Breast epithelium (tissue), 4 donors: Measurements from ENCODE around the gene PCAT7. TPM values are rescaled to one million over a fixed set of nuclear protein-coding genes. Genes with fewer than 3 reads are reported as not detected.

Experiments used
- DNase-seq, 2 donors: peaks; one replicate each; pipeline ENCODE4 v3.0.0-alpha.2; 2019; ENCODE audit warnings: low spot score in 2 of 2
- H3K27ac ChIP-seq, 2 donors: fragments of 200-600 bp; sonication (generic) in 1 of 2; one replicate each; pipeline ENCODE4 v1.5.1; 2016 to 2019; ENCODE audit warnings: mild to moderate bottlenecking in 1 of 2
- H3K27me3 ChIP-seq, 2 donors: fragments of 200-600 bp; sonication (generic) in 1 of 2; one replicate each; pipeline versions ENCODE4 v1.5.1 to v1.6.0; 2017 to 2019; ENCODE audit warnings: control low read depth in 1 of 2, mild to moderate bottlenecking in 1 of 2
- H3K36me3 ChIP-seq: fragments of 200-600 bp; one replicate; pipeline ENCODE4 v1.5.1; 2019
- H3K4me1 ChIP-seq, 2 donors: fragments of 200-600 bp; sonication (generic); one replicate each; pipeline ENCODE4 v1.5.1; 2016 to 2019; ENCODE audit warnings: control low read depth in 1 of 2
- H3K4me3 ChIP-seq, 3 donors: fragments of 200-600 bp; sonication (generic); 1 replicate in 2 of 3; 2 replicates in 1 of 3; pipeline ENCODE4 v1.5.1; 2016 to 2019; ENCODE audit warnings: mild to moderate bottlenecking in 3 of 3, moderate library complexity in 2 of 3
- H3K9me3 ChIP-seq, 2 donors: fragments of 200-600 bp; sonication (generic) in 1 of 2; one replicate each; pipeline ENCODE4 v1.5.1; 2016 to 2019; ENCODE audit warnings: control low read depth in 1 of 2
- CTCF ChIP-seq, 3 donors: fragments of 450-650 bp; IDR thresholded peaks; one replicate each; pipeline ENCODE4 v1.5.1; 2016 to 2017; ENCODE audit warnings: antibody characterized with exemption in 3 of 3, mild to moderate bottlenecking in 3 of 3, moderate library complexity in 3 of 3
- POLR2A ChIP-seq: fragments of 450-650 bp; IDR thresholded peaks from one replicate; pipeline ENCODE4 v1.6.1; 2016; ENCODE audit warnings: antibody characterized with exemption, mild to moderate bottlenecking, moderate library complexity
- POLR2AphosphoS5 ChIP-seq, 3 donors: sonication (generic); formaldehyde crosslinking; IDR thresholded peaks; one replicate each; pipeline ENCODE4 v1.6.1; 2017; ENCODE audit warnings: antibody characterized with exemption in 3 of 3
- intact Hi-C: fragments of 100-400 bp; cut with DNase I; formaldehyde crosslinking; loops from one replicate; pipeline ENCODE4 v1.15.1; 2023; ENCODE audit warnings: low total_unique reads
- total RNA-seq, 3 donors: library from RNA; depleted of rRNA; stranded (reverse); fragments of >200 nt; gene quantifications; one replicate each; pipeline ENCODE4 v1.1.0, GENCODE V29; 2016

The PCAT7 gene
- total RNA-seq, 3 donors from 2014 or later = under 0.01 TPM; not detected in 2

GRCh38 chr9:94599102-94599501 lies 44.2 kb downstream of the PCAT7 start:
- TF ChIP-seq POLR2AphosphoS5 (IDR thresholded peaks at IDR 0.05) = no peak
- no peak for TF ChIP-seq CTCF (IDR thresholded peaks at IDR 0.05)
- TF ChIP-seq POLR2A = no peak
- H3K27ac ChIP-seq = no peak overlapping the region
- intact Hi-C loops = no loop called here

GRCh38 chr9:94600258-94600657 lies 45.4 kb downstream of the PCAT7 start:
- DNase-seq = no peak
- H3K4me1 ChIP-seq = no peaks in the 10 kb centered on the region
- TF ChIP-seq CTCF (IDR thresholded peaks at IDR 0.05) = no peak
- no peak for TF ChIP-seq POLR2AphosphoS5 (IDR thresholded peaks at IDR 0.05)
- no peak for TF ChIP-seq POLR2A
- intact Hi-C loops = no loop called here
- no peaks in the 10 kb centered on the region for H3K36me3 ChIP-seq
- H3K9me3 ChIP-seq = no peaks in the 10 kb centered on the region
- no peak overlapping the region for H3K4me3 ChIP-seq
- no peak overlapping the region for H3K27ac ChIP-seq
- H3K27me3 ChIP-seq = no peaks in the 10 kb centered on the region

More at GRCh38 chr9:94599102-94599501, 44.2 kb downstream of the PCAT7 start:
- Histone ChIP-seq H3K4me1 (no peaks in the 10 kb centered on the region), H3K9me3 (no peaks in the 10 kb centered on the region), H3K27me3 (no peaks in the 10 kb centered on the region), H3K36me3 (no peaks in the 10 kb centered on the region), H3K4me3 (no peak overlapping the region)
- DNase-seq = no peak

DNA sequence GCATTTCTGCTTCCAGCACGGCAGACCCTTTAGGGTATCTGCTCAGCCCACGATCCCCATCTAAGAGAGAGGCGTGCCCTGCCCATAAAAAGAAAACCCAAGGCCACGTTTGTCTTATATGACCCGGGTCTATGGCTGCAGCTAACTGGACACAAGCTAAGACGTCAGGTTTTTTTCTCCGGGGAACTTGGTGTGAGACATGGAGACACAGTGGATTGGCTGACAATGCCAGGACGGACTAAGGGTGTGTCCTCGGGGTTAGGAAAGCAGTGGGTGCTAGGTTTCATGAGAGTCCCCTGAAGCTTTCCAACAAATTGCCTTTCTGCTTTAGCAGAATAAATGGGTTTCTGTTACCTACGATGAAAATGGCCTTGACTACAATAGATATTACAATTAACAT lies 45.8 kb downstream of the PCAT7 start:
- TF ChIP-seq POLR2A (no peak), CTCF (IDR thresholded peaks at IDR 0.05) (no peak), POLR2AphosphoS5 (IDR thresholded peaks at IDR 0.05) (no peak)
- DNase-seq = no peak
- Histone ChIP-seq H3K9me3 (no peaks in the 10 kb centered on the region), H3K27me3 (no peaks in the 10 kb centered on the region), H3K36me3 (no peaks in the 10 kb centered on the region), H3K4me1 (no peaks in the 10 kb centered on the region), H3K4me3 (no peak overlapping the region), H3K27ac (no peak overlapping the region)
- intact Hi-C loops = no loop called here

- DNase-seq = no peak
- Histone ChIP-seq H3K9me3 (no peaks in the 10 kb centered on the region), H3K4me3 (no peak overlapping the region), H3K27ac (no peak overlapping the region), H3K36me3 (no peaks in the 10 kb centered on the region), H3K27me3 (no peaks in the 10 kb centered on the region), H3K4me1 (no peaks in the 10 kb centered on the region)
- TF ChIP-seq POLR2A (no peak), CTCF (IDR thresholded peaks at IDR 0.05) (no peak), POLR2AphosphoS5 (IDR thresholded peaks at IDR 0.05) (no peak)
- intact Hi-C loops = no loop called here
These were observed 47.8 kb downstream of the PCAT7 start for GRCh38 chr9:94602666-94603065.

GRCh38 chr9:94603259-94604160 lies 48.6 kb downstream of the PCAT7 start:
- peak; percentile 20 to 61 for DNase-seq
- H3K4me3 ChIP-seq = no peak overlapping the region
- no peaks in the 10 kb centered on the region for H3K36me3 ChIP-seq
- no peak for TF ChIP-seq POLR2AphosphoS5 (IDR thresholded peaks at IDR 0.05)
- no peak for TF ChIP-seq POLR2A
- TF ChIP-seq CTCF (IDR thresholded peaks at IDR 0.05) = peak in 2 of 3 donors; percentile 34 to 36
- H3K27me3 ChIP-seq = no peaks in the 10 kb centered on the region
- intact Hi-C loops = no loop called here
- H3K27ac ChIP-seq = no peak overlapping the region
- no peaks in the 10 kb centered on the region for H3K4me1 ChIP-seq
- no peaks in the 10 kb centered on the region for H3K9me3 ChIP-seq
